Inferior parietal cortex (tissue), 1 donor: Measurements from ENCODE around the gene MCM8.

Experiments
- DNase-seq: peaks from one replicate; pipeline ENCODE4 v3.0.0-alpha.2; 2016; ENCODE audit errors: extremely low spot score

Gene MCM8

DNA sequence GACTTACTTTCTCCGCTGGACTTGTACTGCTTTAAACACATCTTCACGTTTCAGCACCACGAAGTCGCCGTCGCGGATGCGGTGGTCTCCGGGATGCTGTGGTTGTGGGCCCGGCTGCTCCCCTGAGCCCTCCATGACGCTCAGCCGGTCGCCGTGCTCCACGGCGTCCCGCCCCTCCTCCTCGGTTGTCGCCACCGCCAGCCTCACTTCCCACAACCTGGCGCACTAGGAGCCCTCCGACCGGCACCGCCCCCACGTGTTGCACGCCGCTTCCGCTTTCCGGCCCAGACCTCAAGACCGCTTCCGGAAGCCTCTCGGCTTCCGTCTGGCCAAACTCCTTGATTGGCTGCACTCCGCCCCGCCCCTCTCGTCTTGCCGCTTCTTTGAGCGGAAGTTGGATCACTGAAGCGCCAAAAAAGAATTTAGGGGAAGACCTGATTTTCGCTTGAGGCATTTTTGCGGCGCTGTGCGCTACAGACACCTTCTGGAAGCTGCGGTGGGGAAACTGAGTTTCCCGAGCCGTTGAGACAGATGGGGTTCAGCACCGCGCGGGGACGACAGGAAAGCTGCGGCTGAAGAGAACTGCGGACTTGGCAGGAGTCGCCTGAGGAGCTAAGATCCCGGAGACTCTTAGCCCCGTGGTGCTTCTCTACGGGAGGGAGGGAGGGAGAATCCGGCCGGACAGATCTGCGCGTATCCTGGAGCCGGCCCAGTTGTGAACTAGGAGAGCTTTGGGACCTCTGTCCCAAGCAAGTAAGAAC, at the start of gene MCM8, which contains the start of gene TRMT6:
TSS of gene MCM8 (plus strand) at position 382 of the 761 bp plus-strand sequence. CDS start 1,364 bp downstream, outside the sequence.
TSS of gene TRMT6 (minus strand) at position 263 of the 761 bp plus-strand sequence. CDS start at position 135, 128 bp downstream.
- DNase-seq, result peak; percentile 96

DNA sequence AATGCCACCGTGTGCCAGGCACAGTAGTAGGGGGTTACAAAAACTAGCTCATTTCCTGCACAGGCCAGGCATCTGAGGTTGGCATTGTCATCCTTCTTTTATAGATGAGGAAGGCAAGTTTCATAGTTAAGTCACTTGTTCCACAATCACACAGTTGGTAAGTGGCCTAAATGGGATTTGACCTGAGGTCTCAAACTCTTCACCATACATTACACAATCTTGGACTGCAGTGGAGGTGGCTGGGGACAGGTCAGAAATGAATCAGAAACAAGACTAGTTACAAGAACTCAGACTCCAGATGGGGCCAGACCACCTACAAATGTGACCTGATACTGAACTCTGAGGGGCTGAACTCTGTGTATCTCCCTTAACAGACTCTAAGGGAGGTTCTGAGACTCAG, 49.5 kb upstream of the MCM8 start:
- DNase-seq, result no peak

DNA sequence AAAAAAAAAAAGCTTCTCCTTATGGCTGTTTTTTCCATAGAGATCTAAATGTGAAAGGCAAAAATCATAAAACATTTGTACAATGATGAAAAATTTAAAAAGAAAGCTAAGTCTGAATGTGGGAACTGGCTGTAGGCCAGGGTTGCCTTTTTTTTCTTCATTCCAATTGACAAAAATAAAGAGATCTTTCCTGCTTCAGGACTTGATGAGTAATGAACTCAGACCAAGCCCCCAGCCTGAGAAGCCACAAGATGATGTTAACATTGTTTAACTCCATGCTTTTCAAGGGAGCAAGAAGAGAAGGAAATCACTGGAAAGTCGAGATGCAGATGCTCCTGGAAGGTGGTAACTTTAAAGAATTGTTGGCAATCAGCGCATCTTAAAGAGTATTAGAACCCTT, 41.5 kb upstream of the MCM8 start:
- peak; percentile 26 for DNase-seq

DNA sequence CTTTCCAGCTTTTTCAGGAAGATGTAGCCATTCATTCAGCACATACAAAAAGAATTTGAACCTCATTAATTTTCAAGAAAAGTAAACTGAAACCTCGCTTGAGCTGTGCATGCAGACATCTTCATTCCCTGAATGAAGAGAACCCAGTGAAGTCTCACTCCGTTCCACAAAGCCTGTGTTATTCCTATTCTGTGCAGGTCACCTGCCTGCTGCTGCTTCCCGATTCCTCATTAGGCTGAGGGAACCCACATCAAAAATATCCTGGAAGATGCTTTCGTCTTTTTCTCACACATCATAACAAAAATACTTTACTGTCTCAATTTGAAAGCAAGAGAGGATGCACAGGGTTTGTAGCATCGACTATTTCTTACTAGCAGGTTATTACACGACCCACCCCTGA, 40.3 kb upstream of the MCM8 start:
- DNase-seq, result peak; percentile 13

DNA sequence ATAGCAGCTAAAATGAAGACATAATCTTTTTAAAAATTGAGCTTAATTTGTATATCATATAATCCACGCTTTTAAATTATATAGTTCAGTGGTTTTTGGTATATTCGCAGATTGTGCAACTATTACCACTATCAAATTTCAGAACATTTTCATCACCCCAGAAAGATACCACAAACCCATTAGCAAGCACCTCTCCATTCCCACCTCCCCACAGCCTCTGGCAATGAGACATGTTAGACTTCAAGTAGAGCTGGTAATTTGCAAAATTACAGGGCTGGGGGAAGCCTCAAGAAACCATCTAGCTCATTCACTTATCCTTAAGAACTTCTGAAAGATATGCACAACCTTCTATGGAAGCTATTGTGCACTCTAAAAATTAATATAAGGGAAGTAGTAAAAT, 37.3 kb upstream of the MCM8 start:
- no peak for DNase-seq

DNA sequence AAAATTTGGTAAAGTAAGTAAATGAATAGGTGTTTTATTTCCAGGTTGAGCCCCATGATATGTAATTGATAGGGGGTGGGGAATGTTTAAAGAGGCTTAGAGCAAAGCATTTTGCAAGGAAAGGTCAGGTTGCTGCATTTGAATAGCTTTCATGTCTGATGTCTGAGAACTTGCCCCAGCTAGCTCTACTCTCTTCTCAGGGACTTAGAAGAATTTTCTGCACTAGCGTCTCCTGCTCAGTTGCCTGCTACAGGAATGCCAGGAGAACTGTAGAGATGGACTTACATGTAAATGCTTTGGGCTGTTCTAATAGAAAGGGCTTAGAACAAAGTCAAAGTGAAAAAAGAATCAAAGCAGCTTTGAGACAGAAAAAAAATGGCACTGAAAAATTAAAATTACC, 35.6 kb upstream of the MCM8 start:
- no peak for DNase-seq

DNA sequence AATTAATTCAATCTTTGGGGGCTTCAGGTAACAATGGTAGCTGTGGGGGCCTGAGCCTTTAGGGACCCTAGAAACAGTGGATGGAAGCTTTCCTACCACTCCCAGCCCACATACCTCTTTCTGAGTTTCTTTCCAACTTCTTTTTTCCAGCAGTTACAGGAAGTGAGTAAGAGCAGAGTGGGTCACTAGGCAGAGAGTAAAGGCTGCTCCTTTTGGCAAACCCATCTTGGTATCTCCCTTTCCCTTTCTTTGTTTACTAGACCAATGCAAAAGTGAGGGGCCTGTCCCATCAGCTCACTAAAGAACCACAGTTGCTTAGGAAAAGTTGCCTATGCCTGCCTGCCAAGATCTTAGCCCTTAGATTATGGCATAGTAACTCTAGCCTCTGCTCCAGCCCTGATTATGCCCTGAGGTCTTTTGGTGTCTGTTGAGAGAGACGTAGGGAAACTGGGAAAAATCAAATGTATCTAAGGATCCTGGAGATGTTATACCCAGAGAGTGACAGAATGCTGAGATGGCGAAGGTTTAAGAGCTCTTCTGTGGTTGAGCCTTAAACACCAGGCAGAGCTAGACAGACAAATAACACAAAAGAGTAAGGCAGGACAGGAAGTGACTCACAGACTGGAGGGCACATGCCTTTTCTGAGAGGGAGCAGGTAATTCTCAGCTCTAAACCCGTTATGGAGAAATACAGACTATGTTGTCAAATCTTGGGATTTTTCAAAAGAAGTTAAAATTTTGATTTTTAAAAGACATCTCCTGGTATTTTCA, 31.4 kb upstream of the MCM8 start:
- DNase-seq, result no peak

DNA sequence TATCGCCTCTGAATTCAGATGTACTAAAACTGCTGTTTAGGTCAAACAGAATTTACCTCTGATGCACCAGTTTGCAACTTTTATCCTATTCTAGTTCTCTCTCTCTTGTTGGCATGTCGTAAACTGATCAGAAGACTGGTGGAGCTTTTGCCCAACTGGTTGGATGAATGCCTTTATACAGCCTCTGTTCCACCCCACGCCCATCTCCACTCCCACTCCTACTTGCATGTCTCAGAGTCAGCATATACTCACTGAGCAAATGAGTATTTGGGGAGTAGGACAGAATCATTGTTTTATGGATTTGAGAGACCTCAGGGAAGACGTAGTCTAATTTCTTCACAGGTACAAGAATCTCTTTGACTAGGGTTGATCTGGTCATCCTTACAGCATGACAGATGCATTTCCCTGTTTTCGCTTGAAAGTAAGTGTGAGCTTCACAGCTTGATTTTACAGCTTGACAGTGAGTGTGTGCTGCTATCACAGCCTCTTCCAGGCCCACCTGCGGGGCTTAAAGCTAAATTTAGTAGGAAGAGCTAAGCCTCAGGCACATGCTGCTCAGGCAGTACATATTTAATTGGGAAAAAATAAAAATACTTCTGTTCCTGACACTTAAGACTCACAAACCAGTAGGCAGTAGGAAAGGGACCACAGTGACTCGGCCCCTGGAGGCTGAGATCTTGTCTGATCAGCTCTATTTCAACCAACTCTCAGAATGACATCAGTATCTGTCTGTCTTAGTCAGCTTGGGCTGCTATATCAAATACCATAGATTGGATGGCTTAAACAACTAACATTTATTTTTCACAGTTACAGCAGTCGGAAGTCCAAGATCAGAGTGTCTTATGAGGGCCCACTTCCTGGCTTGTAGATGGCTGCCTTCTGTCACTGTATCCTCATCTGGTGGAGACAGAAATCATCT, 30.6 kb upstream of the MCM8 start:
- peak; percentile 12 for DNase-seq

DNA sequence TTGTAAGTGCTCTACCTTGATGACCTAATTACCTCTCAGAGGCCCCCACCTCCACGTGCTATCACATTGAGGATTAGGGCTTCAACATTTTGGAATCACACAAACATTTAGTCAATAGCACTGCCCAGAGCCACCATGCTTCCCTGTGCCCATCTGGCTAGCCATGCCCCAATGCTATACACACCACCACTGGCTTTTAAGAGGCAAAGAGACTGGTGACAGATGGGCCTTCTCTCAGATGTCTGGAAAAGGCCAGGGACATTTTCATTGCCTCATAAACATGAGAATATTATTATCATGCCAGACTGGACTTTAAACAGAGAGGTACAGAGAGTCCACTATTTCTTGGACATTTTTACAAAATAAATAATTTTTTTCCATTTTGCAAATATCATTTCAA, 29.9 kb upstream of the MCM8 start:
- no peak for DNase-seq

DNA sequence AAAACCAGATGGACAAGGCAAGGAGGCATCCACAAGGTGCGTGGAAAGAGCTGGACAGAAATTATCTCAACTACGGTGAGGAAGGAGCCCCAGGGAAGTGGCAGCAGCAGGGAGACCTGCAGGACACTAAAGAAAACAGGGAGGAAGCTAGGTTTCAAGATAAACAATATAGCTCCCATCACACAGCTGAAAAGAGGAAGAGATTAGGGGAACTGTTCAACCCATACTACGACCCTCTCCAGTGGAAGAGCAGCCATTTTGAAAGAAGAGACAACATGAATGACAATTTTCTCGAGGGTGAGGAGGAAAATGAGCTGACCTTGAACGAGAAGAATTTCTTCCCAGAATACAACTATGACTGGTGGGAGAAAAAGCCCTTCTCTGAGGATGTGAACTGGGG, 27.0 kb upstream of the MCM8 start:
- DNase-seq, result no peak

DNA sequence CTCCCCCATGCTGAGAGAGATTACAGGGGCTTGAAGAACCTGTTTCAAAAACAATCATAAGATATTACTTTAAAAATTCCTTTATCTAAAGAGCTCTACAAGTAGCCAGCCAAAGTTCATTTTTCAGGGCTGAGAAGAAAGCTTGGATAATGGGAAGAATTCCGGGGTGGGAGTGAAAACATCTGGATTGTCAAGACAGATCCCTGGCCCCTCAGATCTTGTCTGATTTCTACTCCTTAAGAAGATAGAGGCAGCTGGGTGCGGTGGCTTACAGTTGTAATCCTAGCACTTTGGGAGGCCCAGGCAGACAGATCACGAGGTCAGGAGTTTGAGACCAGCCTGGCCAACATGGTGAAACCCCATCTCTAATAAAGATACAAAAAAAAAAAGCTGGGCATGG, 24.9 kb upstream of the MCM8 start:
- DNase-seq, result no peak

DNA sequence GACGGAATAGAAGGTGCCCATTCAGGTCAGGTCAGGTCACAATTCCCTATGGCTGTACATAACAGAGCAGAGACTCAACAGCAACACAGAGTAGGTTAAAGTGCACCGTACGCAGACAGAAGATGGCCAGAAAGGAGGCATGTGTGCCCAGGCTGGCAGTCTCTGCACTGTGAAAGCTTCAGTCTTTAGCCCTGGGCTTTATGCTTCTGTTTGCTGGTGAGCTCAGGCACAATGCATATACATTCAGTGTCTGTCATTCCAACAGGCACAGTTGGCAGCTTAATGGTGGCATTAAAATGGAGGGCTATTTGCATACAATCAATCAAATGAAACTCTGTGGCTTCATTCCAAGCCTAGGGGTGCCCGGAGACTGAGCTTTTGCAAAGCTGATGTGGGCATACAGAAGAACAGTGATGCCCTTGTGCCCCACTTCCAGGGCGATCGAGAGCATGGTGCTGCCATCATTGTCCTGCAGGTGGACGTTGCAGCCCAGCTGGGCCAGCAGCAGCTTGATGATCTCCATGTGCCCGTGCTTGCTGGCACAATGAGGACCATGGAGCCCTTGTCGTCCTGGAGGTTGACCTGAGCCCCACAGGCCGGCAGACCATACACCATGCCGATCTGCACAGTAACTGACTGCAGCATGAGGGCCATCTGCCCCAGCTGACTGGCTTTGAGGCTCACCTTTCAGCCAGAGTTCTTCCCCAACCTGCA, 22.5 kb upstream of the MCM8 start:
- DNase-seq, result no peak

DNA sequence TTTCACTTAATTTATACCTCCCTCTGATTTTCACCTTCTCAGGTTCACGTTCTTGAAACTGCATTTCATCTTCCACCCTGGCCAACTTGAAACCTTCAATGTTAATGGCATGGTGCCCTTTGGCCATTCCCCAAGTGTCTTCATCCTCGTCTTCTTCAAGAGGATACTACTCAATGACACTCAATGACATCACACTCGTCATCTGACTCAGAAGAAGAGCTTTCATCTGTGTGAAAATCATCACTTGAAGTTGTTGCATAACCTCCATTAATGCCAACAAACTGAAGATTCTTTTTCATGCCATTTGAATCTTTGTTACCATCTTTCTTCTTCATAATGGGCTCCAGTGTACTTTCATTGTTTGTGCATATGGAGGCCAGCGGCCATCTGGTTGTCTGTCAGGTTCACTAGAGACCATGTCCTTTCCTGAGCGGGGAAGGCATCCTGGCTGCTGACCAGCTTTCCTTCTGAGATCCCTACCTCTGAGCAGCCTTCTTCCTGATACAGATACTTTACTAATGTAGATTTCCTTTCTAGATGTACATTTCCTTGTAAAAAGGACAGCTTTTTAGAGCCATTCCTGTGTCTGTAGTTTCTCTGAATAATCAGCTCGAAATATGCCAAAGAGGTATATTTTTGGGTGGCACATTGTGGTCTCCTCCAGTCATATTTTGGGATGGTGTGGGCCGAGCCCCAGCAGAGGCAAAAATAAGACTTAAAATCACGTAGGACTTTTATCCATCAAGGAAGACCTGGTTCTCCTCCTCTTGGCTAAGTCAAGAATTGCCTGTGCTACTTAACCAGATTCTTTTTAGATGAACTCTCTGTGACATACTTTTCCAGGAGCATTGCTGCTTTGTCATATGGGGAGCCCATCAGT, 21.4 kb upstream of the MCM8 start:
- DNase-seq, result peak; percentile 61

DNA sequence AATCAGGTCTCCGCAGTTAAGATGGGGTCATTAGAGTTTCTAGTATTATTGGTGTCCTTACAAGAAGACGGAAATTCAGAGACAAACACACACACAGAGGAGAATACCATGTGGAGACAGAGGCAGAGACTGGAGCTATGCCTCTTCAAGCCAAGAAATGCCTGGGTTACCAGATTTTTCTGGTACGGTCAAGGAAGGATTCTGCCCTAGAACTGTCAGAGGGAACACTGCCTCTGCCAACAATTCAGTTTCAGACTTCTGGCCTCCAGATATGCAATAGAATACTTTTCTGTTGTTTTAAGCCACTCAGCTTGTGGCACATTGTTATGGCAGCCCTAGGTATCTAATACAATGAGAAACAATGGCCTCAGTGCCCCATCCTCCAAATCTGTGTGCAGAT, 19.0 kb upstream of the MCM8 start:
- no peak for DNase-seq

DNA sequence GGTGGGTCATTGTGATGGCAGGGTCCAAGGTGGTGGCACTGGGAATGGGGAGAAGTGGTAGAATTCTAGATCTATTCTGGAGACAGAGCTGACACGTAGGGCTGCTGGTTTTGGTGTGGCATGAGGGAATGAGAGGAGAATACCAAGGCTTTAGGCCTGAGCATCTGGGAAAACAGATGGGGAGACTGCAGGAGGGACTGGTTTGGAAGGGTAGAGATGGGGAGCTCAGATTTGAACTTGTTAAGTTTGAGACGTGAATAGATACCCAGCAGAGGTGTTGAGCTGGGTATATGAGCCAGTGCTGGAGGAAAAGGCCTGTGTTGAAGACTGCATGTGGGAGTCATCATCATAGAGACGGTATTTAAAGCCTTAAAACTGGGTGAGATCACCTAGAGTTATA, 17.7 kb upstream of the MCM8 start:
- no peak for DNase-seq

DNA sequence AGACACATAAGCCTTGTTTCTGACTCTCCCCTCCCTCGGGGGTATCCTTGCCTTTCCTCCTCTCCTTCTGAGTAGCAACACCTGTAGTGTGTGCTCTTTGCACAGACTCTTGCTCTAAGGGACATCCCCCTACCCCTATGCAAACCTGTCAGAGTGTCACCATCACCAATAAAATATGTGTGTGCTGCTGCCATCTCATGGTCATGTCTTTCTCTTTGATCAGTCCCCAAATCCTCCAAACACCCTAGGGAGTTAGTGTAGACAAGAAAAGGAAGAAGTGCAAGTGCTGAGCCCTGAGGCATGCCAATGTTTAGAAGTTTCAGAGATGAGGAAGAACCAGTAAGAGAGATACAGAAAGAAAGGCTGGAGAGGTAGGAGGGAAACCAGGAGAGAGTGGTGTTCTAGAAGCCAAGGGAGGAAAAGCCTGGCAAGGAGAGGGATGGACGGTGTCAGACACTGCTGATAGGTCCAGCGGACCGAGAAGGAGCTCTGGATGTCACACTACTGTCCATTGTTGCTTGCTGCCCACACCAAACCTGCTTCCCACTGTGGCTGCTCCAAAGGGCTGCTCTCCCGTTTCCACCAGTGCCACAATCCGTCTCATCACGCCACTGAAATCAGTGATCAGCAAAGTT, 16.5 kb upstream of the MCM8 start:
- DNase-seq, result no peak

DNA sequence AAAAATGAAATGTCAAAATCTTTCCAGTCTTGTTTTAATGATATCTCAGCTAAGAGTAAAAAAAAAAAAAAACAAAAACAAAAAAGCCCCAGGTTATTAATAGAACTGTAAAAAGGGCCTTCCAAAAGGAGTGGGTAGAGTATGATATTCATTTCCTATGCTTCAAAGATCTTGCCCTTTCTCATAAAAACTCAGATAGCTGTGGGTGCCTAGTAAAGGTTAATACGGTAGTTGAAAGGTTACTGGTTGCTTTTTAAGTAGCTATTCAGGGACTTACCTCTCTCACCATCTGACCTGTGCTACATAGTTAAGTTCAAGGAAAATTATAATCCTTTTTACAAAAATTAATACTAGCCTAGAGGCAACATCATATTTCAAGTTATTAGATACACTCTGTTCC, 15.1 kb upstream of the MCM8 start:
- no peak for DNase-seq

DNA sequence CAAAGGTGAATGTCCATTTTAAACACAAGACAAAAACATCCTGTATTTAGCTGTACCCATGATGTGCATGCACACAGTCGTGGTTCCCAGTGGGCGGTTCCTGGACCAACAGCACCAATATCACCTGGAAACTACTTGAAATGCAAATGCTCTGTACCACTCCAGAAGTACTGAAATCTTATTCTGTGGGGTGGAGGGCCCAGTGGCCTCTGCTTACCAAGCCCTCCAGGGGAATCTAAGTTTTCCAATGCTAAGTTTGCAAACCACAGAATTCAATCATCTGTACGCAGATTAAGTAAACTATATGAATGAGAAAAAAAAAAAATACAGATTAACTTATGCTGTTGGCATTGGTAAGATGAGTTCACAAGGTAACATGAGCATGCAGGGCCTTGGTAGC, 14.2 kb upstream of the MCM8 start:
- no peak for DNase-seq

DNA sequence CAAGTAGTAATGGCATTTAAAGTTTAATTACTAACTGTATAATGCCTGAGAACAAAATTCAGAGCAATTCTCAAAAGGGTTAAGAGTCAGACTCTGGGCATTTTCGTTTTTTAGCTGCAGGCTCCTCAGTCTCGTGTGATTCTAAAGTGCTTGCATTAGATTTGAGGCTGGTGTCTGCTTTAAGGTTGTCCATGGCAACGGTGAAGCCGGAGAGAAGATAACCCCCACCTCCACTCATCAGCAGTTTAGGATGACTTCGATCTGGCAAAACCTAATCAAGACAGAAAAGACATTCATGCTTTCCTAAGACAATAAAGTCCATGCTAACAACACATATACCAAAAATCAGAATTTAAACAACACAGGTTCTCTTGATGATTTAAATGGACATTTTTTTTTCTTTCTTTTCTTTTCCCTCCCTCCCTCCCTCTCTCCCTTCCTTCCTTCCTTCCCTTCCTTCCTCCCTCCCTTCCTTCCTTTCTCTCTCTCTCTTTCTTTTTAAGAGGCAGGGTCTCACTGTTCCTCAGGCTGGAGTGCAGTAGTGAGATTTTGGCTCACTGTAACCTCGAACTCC, 11.9 kb upstream of the MCM8 start:
- no peak for DNase-seq

DNA sequence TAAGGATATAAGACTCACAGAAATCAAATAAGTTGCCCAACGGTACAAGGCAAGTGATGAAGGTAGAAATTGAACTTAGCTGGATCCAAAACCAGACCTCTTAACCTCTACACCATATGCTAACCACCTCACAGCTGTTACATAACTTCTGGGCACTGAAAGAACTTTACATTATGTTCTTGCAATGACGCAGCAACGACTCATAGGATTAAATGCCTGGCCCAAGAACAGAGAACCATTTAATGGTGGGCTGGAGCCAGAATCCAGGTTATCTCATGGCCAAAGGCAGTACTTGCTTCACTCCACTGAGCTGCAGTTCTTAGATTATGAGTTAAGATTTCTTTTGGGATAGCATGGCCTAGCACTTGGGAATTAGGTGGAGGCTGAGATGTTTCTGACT, 4.5 kb upstream of the MCM8 start:
- no peak for DNase-seq
